Iris pigment epithelial cell (primary cell): Measurements from ENCODE around the gene ARIH2.
"Not testable (repeated sequence)": the region's sequence is repeated elsewhere in the genome, so short reads cannot be mapped to it uniquely, and the experiment has no call there.

Experiments used
- DNase-seq: peaks from one replicate; pipeline ENCODE4 v3.0.0-alpha.2; 2011; ENCODE audit warnings: low read depth

The ARIH2 gene

GRCh38 chr3:48918388-48919214, at the start of gene ARIH2:
TSS of gene ARIH2 (plus strand) at chr3:48918842. CDS start at chr3:48927559, 8,717 bp downstream.
- DNase-seq = peak; percentile 92

- DNase-seq = peak; percentile 25
Observed at GRCh38 chr3:48877671-48878070, 41.0 kb upstream of the ARIH2 start.

GRCh38 chr3:48879307-48879993, 39.2 kb upstream of the ARIH2 start:
- no peak for DNase-seq

DNA sequence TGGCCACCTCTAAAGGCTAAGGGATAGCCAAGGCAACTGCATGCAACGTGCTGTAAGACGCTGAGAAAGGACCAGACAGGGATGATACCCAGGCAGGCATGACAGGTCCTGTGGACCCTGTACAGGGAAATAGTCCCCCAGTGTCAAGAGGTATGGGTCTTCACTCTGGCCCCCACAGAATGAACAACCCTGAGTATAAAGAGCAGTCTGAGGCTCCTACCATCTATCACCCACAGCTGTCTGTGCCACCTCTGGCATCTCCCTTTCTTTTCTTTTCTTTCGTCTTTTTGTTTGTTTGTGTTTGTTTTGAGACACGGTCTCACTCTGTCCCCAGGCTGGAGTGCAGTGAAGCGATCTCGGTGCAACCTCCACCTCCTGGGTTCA, 38.7 kb upstream of the ARIH2 start:
- no peak for DNase-seq

DNA sequence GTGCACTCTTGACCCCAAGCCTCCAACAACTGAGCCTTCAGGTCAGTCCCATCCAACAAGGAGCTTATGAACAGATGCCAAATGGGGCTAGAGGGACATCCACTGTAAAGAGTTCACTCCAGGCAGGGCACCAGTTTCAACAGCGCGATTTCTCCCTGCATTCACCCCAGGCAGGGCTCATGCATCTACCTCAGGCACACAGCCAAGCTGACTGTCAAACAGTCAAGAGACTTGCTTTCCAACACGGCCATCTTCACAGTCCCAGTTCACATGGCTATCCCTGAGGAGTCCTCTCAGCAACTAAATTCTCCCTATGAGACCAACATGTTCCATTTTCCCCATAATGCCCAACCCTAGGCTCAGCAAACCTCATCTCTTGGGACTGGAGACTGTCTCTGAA, 37.6 kb upstream of the ARIH2 start:
- no peak for DNase-seq

DNA sequence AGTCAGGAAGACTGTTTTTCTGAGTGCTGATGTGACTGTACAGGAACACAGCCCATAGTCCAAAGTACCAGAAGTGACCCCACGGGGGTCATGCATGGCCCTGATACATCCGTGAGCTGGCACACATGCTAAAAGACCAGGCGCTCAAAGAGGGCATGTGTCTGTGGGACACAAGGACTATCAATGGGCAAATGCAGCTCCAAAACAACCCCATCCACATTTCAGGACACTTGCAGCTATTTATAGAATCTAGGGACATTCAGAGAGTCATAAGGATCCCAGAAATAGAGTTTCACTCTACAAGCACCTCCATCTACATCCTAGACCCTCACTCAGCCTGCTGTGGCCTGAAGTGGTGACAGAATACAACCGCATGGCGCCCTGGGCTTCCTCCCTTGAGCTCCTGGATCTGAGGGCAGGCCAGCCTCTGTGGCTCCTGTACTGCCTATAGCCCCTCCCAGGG, 37.0 kb upstream of the ARIH2 start:
- DNase-seq = no peak

GRCh38 chr3:48885753-48886152, 32.9 kb upstream of the ARIH2 start:
- no peak for DNase-seq

DNA sequence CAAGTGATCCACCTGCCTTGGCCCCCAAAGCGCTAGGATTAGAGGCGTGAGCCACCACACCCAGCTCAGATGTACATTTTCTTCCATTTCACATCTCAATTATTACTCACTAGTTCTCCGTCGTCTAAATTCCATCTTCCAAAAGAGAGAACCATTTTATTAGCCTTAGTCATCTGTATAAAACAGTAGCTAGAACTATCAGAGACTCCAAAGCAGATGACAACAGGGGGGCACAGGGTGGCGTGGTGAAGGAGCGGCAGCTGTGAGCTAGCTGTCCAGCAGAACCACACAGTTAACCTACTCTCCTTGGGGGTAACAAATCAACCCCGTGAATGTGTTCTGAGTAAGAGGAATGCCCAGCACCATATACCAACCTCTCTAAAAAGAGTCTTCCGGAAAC, 27.0 kb upstream of the ARIH2 start:
- peak; percentile 11 for DNase-seq

DNA sequence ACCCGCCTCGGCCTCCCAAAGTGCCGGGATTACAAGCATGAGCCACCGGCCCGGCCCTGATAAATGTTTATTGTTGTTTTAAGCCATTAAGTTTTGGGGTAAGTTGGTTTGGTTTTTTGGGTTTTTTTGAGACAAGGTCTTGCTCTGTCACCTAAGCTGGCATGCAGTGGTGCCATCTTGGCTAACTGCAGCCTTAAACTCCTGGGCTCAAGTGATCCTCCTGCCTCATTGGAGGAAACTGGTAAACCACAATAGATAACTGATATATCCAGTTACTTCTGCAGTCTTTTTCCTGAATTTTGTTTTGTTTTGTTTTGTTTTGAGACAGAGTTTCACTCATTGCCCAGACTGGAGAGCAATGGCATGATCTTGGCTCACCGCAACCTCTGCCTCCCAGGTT, 24.1 kb upstream of the ARIH2 start:
- DNase-seq = no peak

DNA sequence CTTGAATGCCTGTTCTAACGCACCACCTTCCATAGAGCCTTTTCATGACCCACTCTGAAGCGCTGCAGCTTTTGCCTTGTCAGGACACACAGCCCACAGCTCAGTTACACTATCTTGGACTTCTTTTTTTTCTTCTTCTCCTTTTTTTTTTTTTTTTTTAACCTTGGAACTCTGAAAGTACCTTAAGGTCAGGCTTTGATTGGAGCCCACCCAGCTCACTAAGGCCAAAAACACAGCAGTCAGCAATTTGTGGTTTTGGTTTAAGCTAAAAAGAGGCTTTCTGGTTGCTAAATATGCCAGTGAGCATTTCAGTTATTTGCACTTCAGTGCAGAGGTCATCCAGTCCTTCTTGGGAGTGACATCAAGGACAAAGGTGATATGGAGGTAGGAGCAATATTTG, 21.7 kb upstream of the ARIH2 start:
- DNase-seq = no peak

- DNase-seq = no peak
Observed at GRCh38 chr3:48897460-48898376, 20.9 kb upstream of the ARIH2 start.

DNA sequence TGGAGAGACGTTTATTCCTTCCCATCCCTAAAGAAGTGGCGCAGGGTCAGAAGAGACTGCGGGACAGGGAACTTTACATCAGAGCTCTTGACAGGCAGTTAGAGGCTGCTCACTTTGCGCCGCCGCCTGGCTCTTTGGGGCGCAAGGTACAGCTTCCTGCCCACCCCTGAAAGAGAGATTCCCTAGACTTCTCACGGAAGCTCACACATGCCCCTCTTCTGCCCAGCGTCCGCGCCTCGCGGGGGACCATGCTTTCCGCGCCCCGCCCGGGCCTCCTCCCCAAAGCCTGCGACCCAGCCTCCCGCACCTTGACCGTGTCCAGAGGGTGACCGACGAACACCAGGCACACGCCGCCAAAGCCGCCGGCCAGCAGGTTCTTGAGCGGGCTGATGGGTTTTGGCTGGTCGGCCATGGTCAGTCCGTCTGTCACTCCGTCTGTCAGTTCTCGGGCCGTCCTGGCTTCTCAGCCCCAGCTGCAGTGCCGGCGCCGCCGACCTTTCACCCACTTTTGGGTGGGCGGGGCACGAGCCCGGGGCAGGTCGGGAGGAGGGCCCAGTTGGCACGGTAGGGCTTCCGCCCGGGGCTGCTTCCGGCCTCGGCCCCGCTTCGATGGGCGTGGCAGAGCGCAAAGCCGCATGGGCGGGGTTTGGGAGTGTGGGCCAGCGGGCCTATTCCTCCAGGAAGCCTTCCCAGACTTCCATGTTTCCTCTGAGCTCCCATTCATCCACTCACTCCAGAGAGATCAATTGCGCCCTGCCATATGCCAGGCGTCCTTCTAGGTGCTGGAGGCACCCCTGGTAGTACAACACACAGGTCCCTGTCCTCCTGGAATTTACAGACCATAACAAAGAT, 20.0 kb upstream of the ARIH2 start, which contains the start of gene SLC25A20:
TSS of gene SLC25A20 (minus strand) at position 500 of the 852 bp plus-strand sequence. CDS start at position 412, 88 bp downstream.
- DNase-seq = peak; percentile 80

DNA sequence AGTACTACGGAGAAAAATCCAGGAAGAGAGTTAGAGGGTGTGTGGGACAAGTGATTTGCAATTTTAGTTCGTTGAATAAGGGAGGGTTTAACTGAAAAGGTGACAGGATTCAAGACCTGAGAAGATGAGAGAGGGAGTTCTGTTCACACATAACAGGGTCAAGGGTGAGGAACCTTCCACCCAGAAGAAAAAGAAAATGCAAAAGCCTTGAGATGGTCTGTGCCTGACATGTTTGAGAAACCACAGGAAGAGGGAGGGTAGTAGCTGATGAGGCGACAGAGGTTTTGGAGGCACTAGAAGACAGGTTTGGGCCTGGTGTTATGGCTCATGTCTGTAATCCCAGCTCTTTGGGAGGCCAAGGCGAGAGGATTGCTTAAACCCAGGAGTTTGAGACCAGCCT, 19.4 kb upstream of the ARIH2 start:
- no peak for DNase-seq

DNA sequence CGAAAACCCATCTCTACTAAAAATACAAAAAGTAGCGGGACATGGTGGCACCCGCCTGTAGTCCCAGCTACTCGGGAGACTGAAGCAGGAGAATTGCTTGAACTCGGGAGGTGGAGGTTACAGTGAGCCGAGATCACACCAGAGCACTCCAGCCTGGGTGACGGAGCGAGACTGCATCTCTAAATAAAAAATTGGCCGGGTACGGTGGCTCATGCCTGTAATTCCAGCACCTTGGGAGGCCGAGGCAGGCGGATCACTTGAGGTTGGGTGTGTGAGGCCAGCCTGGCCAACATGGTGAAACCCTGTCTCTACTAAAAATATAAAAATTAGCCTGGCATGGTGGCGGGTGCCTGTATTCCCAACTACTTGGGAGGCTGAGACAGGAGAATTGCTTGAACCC, 11.6 kb upstream of the ARIH2 start:
- DNase-seq = not testable (repeated sequence)

- DNase-seq = peak; percentile 16
Observed at GRCh38 chr3:48915296-48915695, 3.3 kb upstream of the ARIH2 start.

GRCh38 chr3:48919215-48920138, 835 bp downstream of the ARIH2 start:
- peak; percentile 35 for DNase-seq

DNA sequence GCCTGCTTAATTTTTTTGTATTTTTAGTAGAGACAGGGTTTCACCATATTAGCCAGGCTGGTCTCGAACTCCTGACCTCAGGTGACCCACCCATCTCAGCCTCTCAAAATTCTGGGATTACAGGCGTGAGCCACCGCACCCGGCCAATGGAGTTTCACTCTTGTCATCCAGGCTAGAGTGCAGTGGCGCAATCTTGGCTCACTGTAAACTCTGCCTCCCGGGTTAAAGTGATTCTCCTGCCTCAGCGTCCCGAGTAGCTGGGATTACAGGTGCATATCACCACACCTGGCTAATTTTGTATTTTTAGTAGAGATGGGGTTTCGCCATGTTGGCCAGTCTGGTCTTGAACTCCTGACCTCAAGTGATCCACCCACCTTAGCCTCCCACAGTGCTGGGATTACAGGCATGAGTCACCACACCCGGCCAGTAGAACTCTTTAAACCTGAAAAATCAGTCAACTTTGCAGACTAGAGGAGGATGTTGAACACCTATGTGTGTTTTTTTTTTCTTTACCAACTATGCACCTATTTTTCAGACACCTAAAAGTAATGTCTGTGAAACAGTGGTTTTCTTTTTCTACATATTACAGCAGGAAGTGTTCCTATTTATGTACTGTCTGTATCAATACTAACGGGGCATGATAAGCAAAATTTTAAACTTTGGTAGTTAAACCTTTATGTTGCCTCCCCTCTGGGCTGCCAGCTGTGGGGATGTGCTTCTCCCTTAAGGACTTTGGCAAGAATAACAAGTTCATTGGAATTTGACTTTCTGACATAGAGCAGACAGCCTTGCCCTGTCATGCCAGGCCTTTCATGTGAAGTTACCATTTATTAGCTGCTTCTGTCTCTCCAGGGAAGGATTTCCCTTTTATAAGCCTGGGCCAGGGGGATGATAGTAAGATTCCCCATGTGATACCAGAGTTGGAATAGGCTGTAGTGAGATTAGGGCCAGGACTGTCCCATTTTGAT, 8.1 kb downstream of the ARIH2 start:
- peak; percentile 32 for DNase-seq

DNA sequence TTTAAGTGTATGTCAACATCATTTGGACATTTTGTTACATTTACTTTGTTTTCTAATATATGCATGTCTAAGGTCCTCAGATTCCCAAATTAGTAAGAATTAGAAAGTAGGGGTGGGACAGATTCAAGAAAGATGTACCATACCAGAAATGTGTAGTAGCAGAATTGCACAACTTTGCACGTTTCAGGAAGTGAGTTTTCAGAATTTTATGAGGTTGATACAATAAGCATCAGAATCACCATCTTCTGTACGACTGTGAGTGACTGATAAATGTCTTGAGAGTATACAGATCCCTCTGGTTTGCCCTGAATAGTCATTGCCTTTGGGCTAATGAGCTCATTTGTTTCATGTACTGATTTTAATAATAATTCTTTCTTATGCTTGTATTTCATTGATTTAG, 9.3 kb downstream of the ARIH2 start:
- peak; percentile 55 for DNase-seq

DNA sequence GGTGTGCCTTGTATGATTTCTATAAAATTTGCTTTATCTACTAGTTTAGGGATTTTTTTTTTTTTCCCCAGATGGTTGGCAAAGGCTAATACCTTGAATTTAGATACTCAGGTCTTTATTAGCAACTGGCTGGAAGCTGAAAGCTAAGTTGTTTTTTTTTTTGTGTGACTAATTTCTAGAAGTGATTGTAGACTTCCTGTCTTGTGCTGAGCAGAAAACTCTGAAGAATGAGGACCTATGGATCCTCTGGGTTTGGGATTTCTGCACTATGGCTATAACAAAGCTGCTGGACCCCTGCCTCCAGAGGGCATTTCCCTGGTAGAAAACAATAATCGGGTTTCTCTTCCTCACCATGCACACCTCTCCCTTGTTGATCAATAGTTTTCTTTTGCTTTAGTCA, 10.0 kb downstream of the ARIH2 start:
- DNase-seq = peak; percentile 36
